LNCAP (cell line): ENCODE results near the gene UBL4A.

Experiments used
- TF ChIP-seq, protein P1 (sequence below): fragments of 450-650 bp; IDR thresholded peaks from 2 replicates; pipeline ENCODE4 v1.5.1; 2017; ENCODE audit warnings: mild to moderate bottlenecking

UBL4A gene

GRCh38 chrX:154462396-154462795 is 24.0 kb downstream of the UBL4A start:
- TF ChIP-seq, protein P1, sequence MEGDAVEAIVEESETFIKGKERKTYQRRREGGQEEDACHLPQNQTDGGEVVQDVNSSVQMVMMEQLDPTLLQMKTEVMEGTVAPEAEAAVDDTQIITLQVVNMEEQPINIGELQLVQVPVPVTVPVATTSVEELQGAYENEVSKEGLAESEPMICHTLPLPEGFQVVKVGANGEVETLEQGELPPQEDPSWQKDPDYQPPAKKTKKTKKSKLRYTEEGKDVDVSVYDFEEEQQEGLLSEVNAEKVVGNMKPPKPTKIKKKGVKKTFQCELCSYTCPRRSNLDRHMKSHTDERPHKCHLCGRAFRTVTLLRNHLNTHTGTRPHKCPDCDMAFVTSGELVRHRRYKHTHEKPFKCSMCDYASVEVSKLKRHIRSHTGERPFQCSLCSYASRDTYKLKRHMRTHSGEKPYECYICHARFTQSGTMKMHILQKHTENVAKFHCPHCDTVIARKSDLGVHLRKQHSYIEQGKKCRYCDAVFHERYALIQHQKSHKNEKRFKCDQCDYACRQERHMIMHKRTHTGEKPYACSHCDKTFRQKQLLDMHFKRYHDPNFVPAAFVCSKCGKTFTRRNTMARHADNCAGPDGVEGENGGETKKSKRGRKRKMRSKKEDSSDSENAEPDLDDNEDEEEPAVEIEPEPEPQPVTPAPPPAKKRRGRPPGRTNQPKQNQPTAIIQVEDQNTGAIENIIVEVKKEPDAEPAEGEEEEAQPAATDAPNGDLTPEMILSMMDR, result no peak

GRCh38 chrX:154460326-154460725 is 26.1 kb downstream of the UBL4A start:
- TF ChIP-seq, protein P1, result no peak

DNA sequence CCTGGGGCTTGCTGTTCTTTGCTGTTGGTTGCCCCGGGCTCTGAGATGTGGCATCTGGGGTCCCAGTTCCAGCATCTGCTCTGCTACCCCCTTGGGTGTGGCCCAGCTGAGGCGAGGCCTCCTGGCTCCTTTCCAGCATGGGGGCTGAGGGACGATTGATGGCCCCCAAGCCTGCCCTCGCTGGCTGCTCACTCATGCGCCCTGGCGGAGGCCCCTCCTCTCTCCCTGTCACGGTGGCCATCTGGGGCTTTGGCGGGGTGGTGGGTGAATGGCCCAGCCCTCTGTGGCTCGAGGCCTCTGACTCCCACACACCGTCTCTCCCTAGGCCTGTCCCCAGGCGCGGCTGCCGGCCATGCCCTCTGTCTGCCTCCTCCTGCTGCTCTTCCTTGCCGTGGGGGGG is 26.6 kb downstream of the UBL4A start:
- TF ChIP-seq, protein P1, result no peak

- TF ChIP-seq, protein P1, result no peak
These were observed 27.2 kb downstream of the UBL4A start for GRCh38 chrX:154458954-154459778.

GRCh38 chrX:154458116-154458953 is 28.1 kb downstream of the UBL4A start, which contains the start of gene PLXNA3:
Gene PLXNA3, plus strand, starts transcription at chrX:154458281. Its CDS starts 1,903 bp downstream, at chrX:154460184.
- TF ChIP-seq, protein P1, result no peak

DNA sequence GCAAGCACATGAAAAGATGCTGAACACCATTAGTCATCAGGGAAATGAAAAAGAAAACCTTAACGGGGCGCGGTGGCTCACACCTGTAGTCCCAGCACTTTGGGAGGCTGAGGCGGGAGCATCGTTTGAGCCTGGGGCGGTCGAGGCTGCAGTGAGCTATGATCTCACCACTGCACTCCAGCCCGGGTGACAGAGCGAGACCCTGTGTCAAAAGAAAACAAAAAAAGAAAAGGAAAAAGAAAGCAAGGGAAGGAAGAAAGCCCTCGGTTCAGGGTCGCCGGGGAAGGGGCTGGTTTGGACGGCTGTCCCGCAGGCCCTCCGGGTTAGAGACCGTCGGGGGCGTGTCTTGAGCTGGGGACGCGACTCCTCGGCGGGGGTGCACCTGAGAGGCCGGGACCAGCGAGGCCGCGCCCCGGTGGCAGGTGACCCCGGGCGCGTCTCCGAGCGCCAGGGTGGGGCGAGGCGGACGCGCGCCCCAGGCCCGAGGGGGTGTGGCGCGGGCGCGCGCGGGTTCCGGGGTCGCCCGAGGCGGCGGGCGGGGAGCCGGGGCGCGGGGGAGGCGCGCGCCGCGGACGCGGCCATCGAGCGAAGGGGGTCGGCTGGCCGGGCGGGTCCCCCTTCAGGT is 28.8 kb downstream of the UBL4A start:
- TF ChIP-seq, protein P1, result no peak

DNA sequence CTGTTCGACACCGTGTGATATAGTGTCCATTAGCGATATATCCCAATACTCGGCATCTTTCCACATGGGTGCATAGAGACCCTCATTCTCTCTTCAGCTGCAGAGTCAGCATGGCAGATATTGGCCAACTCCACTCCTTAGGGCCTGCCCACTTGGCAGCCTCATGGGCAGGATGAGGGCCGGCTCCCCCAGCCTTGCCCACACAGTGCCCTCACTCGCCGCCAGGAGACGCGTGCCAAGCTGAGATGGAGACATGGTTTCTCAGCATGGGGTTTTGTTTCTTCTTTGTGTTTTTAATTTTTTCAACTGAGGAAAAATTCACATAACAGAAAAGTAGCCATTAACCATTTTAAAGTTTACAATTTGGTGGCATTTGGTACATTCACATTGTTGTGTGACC is 33.6 kb downstream of the UBL4A start:
- TF ChIP-seq, protein P1, result no peak
